Amniotic stem cell (primary cell): ENCODE data around the gene MMAB.
A peak's percentile ranks its signal among the peaks of the same experiment; 100 is the strongest.

ENCODE experiments used
- DNase-seq: peaks from one replicate; lab custom pipeline; 2025; lab: John Stamatoyannopoulos, UW

MMAB gene

DNA sequence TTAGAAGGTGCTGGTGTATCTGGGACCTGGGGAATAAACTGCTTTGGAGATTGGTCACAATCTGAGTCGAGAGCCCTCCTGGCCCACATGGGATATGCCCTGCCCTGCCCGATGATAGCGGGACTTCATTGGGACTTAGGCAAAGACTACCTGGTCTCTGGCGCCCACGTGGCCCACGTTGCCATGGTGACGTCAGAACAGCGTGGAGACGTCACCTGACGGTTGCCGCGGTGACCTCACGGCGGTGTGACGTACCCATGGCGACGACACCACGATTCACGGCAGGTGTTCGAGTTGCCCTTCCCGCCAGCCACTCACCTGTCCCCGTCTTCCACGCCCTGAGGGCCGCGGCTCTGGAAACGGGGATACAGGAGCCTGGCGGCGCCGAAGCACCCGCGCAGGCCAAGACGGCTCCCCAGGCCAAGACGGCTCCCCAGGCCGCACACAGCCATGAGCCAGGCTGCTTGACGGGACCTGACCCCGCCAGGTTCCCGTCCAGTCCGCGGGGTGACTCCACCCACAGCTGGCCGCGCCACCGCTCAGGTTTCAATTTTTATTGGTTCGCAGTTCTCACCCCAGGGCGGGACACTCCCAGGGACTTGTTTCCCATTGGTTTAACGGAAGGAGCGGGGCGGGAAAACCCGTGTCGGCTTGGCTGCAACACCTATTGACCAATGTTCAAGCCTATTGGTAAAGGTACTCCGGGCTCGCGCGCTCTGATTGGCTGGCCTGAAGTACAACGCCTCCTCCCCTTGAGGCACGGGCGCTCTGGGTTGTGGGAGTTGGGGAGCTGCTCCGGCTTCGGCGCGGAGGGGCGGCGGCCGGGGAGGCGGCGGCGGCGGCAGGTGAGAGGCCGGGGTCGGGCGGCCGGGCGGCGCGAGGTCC is at the start of gene MMAB, which contains the start of gene MVK:
TSS of gene MMAB (minus strand) at position 476 of the 885 bp plus-strand sequence. CDS start at position 452, 24 bp downstream.
TSS of gene MVK (plus strand) at position 766 of the 885 bp plus-strand sequence. CDS start 1,029 bp downstream, outside the sequence.
- peak; percentile 99 for DNase-seq

DNA sequence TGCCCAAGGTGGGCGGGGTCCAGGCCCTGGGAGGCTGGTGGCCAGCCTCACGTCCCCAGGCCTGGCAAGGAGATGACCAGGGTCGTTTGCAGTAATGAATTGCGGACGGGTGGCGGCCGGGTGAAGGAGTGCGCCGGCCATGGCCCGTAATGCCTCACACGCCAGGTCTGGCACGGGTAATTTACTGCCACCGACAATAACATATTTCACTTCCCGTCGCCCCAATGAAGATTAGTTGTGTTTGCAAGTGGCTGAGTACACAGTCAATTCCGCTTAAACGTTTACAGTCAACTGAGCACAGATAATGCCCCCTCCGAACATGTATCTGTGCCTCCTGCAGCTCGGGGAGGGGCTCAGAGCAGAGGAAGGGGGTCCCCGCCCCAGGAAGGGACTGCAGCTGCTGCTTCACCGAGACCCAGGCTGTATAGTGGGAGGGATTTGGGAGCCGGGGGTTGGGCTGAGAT is 48.6 kb upstream of the MMAB start:
- no peak for DNase-seq

DNA sequence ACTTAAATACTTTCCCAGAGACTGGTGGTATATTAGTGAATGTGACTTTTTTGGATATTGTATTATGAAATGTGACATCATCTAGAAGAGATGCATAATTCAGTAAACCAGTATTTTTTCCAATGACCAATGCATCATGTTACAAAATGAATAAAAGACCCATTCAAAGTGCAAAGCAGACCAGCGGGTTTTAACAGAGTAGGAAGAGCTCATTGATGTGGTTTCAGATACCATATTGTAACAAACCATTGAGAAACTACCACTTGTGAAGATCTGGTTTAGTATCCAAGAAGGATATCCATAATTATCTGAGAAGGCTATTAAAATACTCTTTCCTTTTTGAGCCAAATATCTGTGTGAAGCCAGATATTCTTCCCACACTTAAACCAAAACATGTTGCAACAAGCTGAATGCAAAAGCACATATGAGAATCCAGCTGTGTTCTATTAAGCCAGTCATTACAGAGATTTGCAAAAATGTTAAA is 47.9 kb upstream of the MMAB start:
- no peak for DNase-seq

DNA sequence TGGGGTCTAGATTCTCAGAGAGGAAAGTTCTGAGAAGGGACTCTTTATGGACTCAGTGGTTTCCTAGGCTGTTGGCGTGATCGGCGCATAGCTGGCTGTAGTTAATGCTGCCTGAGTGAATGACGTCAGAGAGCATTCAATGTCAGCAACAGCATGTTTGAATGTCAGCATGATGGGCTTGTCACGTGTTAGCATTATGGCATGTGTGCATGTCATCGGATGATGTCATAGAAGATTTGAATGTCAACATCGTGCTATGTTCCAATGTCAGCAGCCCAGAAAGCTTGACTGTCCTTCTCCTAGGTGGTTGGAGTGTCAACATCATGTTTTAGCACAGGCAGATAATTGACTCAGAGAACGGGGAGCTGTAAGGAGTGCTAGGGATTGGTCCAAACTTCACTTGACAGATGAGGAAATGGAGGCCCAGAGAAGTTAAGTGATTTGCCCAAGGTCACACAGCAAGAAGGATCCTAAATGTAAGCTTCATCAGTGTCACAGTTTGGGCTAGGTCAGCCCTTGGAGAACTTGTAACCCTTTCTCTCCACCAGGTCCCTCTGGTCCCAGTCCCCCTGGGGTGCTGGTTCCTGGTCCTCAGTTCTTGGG is 45.8 kb upstream of the MMAB start:
- DNase-seq, result no peak

DNA sequence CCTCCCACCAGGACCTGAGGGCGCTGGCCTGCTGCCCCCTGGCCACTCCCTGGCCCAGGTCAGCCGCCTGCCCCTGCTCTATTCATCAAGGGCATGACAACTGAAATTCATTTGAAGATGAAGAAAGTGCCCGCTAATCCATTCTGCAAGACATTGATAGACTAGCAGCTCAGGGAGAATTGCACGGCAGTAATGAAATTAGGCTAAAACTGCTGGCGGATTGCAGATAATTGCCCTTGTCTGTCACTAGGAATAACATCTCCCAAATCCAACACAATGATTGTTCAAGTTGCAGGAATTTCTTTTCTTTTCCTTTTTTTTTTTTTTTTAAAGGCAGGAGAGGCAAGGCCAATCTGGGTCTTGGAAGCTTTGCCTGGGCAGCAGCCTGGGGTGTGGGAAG is 44.8 kb upstream of the MMAB start:
- DNase-seq, result no peak

DNA sequence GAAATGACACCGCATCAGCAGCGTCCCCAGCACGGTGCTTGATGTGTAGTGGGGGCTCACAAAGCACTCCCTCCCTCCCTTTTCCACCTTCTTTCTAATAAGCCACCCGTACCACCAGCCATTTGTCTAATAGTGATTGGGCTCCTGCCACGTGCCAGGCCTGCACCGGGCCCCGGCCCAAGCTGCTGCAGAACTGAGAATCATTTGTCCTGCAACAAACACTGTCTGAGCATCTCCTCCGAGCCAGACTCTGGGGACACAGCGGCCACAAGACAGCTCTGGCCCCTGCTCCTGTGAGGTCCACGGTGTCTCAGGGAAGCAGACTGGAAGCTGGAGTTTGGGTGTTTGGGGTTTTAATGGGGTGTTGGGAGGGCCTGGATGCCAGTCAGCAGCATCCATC is 44.2 kb upstream of the MMAB start:
- DNase-seq, result no peak

DNA sequence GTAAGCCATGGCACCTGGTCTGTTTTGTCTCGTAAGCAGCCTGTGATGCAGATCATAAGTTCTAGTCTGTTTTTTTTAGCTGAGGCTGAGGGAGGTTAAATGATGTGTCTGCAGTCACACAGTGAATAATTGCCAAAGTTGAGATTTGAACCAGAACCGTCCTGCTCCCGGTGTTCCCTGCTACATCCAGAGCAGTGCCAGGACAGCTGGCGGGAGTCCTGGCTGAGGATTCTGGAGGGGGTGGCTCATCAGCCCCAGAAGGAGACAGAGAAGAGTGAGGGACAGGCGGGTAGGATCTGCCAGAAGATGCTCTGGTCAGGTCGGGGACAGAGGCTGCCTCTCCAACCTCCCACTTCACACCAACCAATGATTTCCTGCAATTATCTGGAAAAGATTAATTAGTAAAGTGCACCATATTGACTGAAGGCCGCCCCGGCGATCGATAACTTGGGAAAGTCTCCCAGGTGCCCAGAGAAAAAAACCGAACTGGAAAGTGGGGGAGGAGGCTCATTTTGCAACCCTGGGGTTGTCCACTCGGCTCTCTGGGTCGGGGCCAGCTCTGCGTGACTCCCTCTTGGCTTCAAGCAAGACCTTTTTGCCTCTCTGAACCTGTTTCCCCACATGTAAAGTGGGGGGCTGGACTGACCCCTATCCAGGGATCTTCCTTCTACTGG is 42.4 kb upstream of the MMAB start:
- no peak for DNase-seq

DNA sequence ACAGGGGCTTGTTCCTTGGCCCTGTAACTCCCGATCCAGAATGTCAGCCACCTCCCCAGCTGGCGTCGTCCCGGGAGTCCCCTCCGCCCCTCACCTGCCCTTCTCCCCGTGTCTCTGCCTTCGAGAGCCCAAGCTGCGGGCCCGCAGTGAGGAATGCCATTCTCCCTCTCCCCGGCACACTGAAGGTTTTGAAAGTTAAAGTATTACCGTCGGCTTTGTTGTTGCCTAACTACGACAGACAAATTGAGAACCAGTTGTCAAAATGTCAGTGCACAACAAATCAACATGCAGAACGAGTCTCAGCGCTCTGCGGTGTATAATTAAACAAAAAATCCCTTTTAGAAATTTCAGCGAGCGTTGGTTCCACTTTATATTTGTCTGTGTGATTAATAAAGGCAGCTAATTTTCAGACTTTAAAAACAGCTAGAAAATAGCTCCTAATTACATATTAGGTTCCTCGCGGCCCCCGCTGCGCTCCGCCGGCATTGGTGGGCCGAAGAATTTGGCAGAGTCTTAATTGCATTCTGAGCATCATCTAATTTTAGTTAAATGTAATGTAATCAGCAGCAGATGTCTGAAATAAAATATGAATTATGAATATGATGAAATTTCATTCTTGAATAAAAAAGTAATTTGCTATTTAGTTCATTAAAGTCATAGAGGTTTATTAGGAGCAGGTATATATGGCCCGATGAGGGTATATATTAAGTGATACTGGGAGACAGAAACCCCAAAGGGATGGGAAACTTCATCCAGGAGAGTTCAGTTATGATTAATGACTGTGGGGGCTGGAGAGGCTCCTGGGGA is 40.5 kb upstream of the MMAB start:
- no peak for DNase-seq

DNA sequence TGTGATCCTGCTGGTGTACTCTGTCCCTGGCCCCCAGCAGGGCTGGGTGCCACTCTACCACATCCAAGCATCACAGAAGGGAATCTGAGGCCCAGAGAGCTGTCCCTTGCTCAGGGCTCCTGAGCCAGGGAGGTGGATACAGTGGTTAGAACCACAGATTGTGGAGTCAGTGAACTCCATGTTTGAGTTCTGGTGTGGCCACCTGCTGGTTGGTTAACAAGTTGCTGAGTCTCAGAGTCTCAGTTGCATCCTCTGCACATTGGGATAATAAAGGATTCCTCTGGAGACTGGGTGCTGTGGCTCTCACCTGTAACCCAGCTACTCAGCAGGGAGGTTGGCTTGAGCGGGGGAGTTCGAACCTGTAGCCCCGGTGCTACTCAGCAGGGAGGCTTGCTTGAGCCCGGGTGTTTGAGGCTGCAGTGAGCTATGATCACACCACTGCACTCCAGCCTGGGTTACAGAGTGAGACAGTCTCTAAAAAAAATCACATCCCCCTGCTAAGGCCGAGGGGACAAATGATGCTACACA is 39.7 kb upstream of the MMAB start:
- DNase-seq, result no peak

DNA sequence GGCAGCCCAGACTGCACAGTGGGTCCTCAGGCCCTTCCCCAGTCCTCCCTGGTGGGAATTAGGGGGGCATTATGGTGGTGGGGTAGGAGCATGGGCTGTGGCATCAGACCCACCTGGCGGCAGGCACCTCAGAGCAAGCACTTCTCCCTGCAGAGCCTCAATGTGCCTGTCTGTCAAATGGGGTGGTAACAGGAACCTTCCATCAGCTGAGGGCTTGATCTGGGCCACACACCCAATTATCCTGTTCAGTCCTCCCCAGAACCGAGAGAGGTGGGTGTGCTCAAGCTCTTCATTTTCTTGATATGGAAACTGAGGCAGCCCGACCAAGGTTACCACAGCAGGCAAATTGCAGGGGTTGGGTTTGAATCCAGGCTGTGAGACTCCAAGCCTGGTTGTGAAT is 38.7 kb upstream of the MMAB start:
- DNase-seq, result no peak

DNA sequence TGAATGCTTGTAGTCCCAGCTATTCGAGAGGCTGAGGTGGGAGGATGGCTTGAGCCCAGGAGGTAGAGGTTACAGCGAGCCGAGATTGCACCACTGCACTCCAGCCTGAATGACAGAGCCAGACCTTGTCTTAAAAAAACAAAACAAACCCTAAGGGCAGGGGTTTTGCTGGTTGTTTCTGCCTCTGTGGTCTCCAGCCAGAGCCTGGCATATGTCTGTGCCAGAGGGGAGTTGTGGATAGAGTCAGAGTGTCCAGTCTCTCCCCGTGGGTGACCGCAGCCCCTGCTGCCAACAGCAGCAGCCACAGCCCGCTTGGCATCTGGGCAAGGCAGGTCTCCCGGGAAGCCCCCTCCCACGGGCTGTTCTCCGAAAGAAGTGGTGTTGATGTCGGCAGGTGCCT is 37.9 kb upstream of the MMAB start:
- no peak for DNase-seq

DNA sequence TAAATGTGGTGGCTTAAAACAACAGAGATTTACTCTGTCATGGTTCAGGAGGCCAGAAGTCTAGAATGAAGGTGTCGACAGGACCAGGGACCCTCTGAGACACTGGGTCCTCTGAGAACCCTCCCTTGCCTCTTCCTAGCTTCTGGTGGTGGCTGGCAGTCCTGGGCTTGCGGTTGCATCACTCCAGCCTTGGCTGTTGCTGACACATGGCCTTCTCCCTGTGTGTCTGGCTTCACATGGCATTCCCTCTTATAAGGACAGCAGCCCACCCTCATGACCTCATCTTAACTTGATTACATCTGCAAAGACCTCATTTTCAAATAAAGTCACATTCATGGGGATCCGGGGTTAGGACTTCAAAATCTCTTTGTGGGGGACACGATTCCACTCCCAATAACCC is 37.2 kb upstream of the MMAB start:
- DNase-seq, result no peak

DNA sequence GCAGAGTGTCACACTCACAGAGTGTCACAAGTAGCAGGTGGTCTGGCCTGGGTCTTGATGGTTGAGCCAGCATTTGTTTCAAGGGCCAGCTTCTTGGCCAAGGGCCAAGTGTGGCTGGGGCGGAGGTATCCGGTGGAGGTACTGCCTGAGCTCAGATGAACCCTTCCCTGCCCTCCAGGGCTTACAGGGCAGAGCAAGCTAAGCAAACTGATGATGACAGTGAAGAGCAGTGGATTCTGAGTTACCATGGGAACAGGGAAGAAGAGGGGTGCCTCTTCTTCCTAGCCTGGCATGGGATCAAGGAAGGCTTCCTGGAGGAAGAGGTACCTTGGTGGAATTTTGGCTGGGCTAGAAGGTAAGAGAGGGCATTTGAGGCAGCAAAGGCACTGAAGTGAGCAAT is 36.0 kb upstream of the MMAB start:
- DNase-seq, result no peak

DNA sequence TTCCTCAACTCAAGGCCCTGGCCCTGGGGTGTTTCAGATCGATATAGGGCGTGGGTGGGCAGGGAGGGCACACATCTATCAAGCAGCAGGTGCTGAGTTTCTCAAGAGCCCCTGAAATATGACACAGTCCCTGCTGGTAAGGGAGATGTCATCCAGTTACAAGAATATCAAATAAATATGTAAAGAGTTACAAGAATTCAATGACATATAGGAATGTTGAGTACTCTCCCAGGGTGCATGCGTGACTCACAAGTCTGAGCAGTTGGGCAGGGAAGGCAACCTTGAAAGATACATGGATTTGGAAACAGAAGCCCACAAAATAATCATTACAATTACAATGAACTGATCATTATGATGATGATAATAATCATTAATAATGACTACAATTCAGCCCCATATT is 35.5 kb upstream of the MMAB start:
- no peak for DNase-seq

DNA sequence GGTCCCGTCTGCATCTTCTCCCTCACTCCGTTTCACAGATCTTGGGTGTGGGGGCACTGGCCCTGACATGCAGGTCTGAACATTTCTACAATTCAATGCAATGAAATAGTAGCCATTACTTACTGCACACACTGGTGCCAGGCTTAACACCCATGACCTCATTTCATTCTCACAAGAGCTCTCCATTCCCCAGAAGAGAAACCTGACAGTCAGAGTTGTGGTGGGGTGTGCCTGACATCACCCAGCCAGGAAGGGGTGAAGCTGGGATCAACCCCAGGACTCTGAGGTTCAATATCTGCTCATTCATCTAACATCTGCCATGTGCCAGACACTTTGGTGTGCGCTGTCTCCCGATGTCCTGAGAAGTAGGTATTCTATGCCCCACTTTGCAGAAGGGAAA is 35.0 kb upstream of the MMAB start:
- no peak for DNase-seq

DNA sequence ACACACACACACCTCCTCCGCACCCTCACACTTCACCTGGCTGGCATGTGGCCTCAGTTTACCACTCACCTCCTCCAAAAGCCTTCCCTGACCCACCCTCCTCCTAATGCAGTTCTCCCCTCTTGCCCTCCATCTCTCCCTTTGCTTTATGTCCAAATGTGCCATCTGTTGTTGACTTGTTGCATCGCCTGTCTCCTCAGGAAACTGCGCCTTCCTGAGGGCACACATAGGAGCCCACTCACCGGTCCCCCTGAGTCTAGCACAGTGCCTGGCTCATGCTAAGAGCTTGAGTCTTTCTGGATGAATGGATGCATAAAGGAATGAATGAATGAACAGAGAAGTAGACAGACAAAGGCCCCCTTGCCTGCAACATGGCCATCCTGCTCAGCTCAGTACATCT is 34.3 kb upstream of the MMAB start:
- no peak for DNase-seq

DNA sequence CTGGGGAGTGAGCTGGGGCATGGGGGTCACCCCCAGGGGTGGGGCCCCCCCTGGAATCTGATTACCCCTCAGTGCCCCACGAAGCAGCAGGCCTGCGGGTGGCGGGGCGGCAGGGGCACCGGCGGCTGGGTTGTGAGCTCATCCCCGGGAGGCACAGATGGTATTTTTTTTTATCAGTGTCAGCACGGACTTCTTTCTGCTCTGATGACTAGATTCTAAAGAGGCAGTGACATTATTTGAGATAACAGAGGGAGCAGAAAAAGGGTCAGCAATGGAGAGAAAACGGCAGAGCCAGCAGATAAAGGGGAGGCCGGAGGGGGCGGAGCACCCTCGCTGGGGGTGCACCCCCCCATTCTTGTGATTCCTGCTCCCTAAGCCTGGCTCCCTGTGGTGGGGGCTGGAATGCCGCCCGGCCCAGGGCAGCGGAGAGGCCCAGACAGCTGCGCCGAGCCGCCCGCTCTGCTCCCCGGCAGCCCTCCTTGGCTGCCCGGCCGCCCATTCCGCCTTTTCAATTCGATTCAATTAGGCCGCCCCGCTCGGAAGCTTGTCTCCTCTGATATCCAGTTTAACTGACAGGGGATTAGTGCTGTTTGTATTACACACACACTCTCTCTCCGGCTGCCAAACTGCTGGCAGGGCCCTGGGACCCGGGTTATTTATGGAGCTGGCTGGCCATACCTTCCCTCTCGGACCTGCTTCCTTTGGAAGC is 33.2 kb upstream of the MMAB start:
- DNase-seq, result no peak

DNA sequence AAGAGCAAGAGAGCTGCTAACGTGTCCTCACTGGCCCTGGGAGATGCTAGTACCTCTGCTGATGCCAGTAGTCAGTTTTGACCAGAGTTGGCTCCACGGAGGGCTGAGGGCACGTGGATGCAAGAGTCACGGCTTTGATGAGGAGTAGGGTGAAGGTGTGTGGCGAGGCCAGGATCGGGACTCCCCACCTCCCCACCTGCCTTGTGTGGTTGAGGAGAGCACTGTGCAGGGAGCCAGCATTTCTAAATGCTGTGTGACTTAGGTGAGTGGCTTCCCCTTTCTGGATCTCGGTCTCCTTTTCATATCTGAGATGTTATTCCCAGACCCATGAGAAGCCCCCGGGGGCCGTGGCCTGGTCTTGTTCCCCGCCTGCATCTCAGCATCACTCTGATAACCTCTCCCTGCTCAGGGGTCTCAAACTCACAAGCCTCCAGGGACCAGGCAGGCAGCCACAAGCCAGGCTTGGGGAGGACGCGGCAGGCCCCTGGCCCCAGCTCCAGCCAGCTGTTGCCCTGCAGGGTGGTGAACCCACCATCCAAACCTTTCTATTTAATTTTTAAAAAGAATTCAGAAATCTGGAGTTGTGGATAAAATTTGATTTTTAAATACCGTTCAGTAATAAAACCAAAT is 32.4 kb upstream of the MMAB start:
- no peak for DNase-seq

DNA sequence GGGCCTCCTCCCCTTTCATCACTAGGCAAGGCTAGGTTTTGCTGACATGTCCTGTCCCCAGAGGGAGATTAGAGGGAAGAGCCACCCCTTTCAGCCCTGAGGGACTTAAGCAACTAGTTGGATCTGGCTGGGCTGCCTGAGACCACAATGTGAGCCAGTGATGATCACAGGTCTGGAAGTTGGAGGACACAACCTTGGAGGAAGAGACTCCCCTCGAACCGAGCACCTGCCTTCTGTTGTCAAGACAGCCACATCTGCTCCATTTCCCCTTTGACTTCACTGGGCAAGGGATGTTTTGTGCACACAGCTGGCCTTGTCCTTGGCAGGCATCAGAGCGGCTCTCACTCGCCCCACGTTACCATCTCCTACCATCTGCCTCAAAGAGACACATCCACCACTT is 31.7 kb upstream of the MMAB start:
- no peak for DNase-seq

DNA sequence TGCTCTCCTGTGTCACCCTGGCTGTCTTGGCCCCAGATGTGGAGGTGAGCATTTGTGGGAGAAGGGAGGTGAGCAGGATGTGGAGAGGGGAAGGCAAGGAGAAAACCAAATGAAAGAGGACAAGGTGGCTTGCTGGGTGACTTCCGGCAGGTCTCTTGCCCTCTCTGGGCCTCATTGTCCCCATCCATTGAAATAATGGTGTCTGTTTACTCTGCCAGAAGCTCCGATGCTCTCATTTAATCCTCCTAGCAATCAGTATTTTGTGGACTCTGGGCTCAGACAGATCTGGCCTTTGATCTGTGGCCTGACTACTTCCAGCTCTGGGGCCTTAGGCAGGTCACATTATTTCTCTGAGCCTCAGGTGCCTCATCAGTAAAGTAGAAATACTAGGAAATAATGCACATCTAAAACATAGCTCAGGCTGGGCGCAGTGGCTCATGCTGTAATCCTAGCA is 30.9 kb upstream of the MMAB start:
- DNase-seq, result no peak
